Measurements from ENCODE around the gene LACTBL1. TPM values are rescaled to one million over a fixed set of nuclear protein-coding genes. Genes with fewer than 3 reads are reported as not detected.

LACTBL1 gene
- total and polyA plus RNA-seq, 3 donors from 2014 or later: 0.50 to 1.6 TPM; not detected in 1

GRCh38 chr1:22975694-22976093 is 3.0 kb upstream of the LACTBL1 start:
- H3K9me3 ChIP-seq: no peaks in the 10 kb centered on the region
- no peaks in the 10 kb centered on the region for H3K36me3 ChIP-seq (ENCODE audit: low read depth, missing control alignments)
- TF ChIP-seq POLR2A (IDR thresholded peaks at IDR 0.05): no peak
- TF ChIP-seq, protein P1, sequence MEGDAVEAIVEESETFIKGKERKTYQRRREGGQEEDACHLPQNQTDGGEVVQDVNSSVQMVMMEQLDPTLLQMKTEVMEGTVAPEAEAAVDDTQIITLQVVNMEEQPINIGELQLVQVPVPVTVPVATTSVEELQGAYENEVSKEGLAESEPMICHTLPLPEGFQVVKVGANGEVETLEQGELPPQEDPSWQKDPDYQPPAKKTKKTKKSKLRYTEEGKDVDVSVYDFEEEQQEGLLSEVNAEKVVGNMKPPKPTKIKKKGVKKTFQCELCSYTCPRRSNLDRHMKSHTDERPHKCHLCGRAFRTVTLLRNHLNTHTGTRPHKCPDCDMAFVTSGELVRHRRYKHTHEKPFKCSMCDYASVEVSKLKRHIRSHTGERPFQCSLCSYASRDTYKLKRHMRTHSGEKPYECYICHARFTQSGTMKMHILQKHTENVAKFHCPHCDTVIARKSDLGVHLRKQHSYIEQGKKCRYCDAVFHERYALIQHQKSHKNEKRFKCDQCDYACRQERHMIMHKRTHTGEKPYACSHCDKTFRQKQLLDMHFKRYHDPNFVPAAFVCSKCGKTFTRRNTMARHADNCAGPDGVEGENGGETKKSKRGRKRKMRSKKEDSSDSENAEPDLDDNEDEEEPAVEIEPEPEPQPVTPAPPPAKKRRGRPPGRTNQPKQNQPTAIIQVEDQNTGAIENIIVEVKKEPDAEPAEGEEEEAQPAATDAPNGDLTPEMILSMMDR (IDR thresholded peaks at IDR 0.05): no peak
- H3K4me3 ChIP-seq: no peak overlapping the region
- DNase-seq: no peak
- no peaks in the 10 kb centered on the region for H3K27me3 ChIP-seq
- no peaks in the 10 kb centered on the region for H3K4me1 ChIP-seq
- H3K27ac ChIP-seq: no peak overlapping the region
- 76 to 85% methylated on average over 3 of the region's 3 CpGs for WGBS, 2 donors
- intact Hi-C loops (cut with DNase I; ENCODE audit: low total_unique reads): no loop called here

- WGBS, 2 donors: 70 to 76% methylated on average over 5 of the region's 5 CpGs
- Histone ChIP-seq H3K4me1 (no peaks in the 10 kb centered on the region), H3K36me3 (ENCODE audit: low read depth, missing control alignments) (no peaks in the 10 kb centered on the region), H3K27ac (no peak overlapping the region), H3K9me3 (no peaks in the 10 kb centered on the region), H3K27me3 (no peaks in the 10 kb centered on the region), H3K4me3 (no peak overlapping the region)
- intact Hi-C loops (cut with DNase I; ENCODE audit: low total_unique reads): no loop called here
- no peak for DNase-seq
- TF ChIP-seq POLR2A (IDR thresholded peaks at IDR 0.05): no peak
- TF ChIP-seq, protein P1 (IDR thresholded peaks at IDR 0.05): no peak
Measured at GRCh38 chr1:22971611-22972405, 858 bp downstream of the LACTBL1 start.

- Histone ChIP-seq H3K27me3 (no peaks in the 10 kb centered on the region), H3K4me3 (no peak overlapping the region), H3K4me1 (no peaks in the 10 kb centered on the region), H3K9me3 (no peaks in the 10 kb centered on the region), H3K27ac (no peak overlapping the region), H3K36me3 (ENCODE audit: low read depth, missing control alignments) (no peaks in the 10 kb centered on the region)
- intact Hi-C loops (cut with DNase I; ENCODE audit: low total_unique reads): no loop called here
- DNase-seq: no peak
- no peak for TF ChIP-seq POLR2A (IDR thresholded peaks at IDR 0.05)
- TF ChIP-seq, protein P1 (IDR thresholded peaks at IDR 0.05): no peak
- WGBS, 2 donors: 51 to 59% methylated on average over 3 of the region's 3 CpGs
Measured at GRCh38 chr1:22971161-22971560, 1.5 kb downstream of the LACTBL1 start.

DNA sequence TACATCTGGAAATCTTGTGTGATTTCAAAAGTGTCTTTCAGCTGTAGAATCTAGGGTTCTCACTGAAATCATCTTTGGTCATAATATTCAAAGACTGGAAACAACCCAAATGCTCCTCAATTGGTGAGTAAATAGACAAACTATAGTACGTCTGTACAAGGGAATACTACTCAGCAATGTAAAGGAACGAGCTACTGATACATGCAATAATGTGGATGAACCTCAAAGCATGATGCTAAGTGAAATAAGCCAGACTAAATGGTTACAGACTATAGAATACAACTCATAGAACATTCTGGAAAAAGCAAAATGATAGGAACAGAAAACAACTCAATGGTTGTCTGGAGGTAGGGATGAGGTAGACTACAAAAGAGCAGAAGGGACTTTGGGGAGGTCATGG is 2.6 kb downstream of the LACTBL1 start:
- no peaks in the 10 kb centered on the region for H3K9me3 ChIP-seq
- no peaks in the 10 kb centered on the region for H3K27me3 ChIP-seq
- no peak for DNase-seq
- no peak overlapping the region for H3K27ac ChIP-seq
- intact Hi-C loops (cut with DNase I; ENCODE audit: low total_unique reads): no loop called here
- no peak overlapping the region for H3K4me3 ChIP-seq
- no peaks in the 10 kb centered on the region for H3K36me3 ChIP-seq (ENCODE audit: low read depth, missing control alignments)
- no peaks in the 10 kb centered on the region for H3K4me1 ChIP-seq
- TF ChIP-seq POLR2A (IDR thresholded peaks at IDR 0.05): no peak
- TF ChIP-seq, protein P1 (IDR thresholded peaks at IDR 0.05): no peak
- 86 to 90% methylated on average over 2 of the region's 2 CpGs for WGBS, 2 donors

DNA sequence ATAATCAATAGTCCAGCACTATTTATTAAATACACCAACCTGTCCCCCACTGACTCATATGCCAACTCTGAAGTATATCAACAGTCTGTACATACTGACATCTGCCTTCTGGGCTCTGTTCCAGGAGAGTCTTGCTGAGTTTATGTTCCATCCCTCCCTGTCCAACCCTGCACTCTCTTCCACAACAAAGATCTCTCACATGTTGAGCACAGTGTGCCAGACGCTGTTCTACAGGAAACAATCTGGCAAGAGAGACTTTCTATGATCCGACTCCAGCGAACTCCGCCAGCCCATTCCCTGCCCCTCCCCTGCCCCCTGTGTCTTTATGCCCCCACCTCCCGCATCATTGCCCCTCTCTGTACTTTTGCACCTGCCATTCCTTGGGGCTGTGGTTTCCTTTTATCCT is 3.4 kb downstream of the LACTBL1 start:
- TF ChIP-seq, protein P1 (IDR thresholded peaks at IDR 0.05): no peak
- TF ChIP-seq POLR2A (IDR thresholded peaks at IDR 0.05): no peak
- Histone ChIP-seq H3K36me3 (ENCODE audit: low read depth, missing control alignments) (no peaks in the 10 kb centered on the region), H3K27me3 (no peaks in the 10 kb centered on the region), H3K27ac (no peak overlapping the region), H3K4me1 (no peaks in the 10 kb centered on the region), H3K9me3 (no peaks in the 10 kb centered on the region), H3K4me3 (no peak overlapping the region)
- 27 to 35% methylated on average over 5 of the region's 5 CpGs for WGBS, 2 donors
- DNase-seq: peak; percentile 43
- intact Hi-C loops (cut with DNase I; ENCODE audit: low total_unique reads): no loop called here

Data from testis (tissue), 3 donors.